Measurements from ENCODE around the gene SMAD6.

Gene SMAD6

GRCh38 chr15:66809664-66810063 is 107.6 kb downstream of the SMAD6 start:
- TF ChIP-seq CTCF (IDR thresholded peaks at IDR 0.05; ENCODE audit: control insufficient read depth, insufficient read depth, low read depth, low read length, missing control alignments), result no peak
- H3K4me3 ChIP-seq (ENCODE audit: control insufficient read depth, low read depth, low read length), result no peak overlapping the region
- DNase-seq (ENCODE audit: low read depth), result no peak

- TF ChIP-seq CTCF (IDR thresholded peaks at IDR 0.05; ENCODE audit: control insufficient read depth, insufficient read depth, low read depth, low read length, missing control alignments), result no peak
- H3K4me3 ChIP-seq (ENCODE audit: control insufficient read depth, low read depth, low read length), result no peak overlapping the region
- peak; percentile 94 for DNase-seq (ENCODE audit: low read depth)
These were observed 113.3 kb downstream of the SMAD6 start for GRCh38 chr15:66815318-66815717.

DNA sequence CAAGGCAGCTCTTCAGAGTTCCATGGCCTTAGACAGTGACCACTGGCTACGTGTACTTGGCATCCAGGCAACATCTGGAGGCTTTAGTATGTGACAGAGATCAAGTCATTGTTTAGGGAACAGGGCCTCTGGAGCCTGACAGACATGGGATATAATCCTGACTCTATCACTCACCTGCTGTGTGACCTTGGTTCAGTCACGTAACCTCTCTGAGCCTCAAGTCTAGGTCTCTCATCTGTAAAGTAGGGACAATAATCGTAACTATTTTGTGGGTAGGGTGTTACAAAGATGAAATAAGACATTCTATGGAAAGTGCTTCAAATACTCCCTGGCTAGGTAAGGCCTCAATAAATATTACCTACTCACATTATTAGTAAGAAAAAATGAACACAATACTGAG is 114.2 kb downstream of the SMAD6 start:
- H3K4me3 ChIP-seq (ENCODE audit: control insufficient read depth, low read depth, low read length), result no peak overlapping the region
- no peak for DNase-seq (ENCODE audit: low read depth)
- no peak for TF ChIP-seq CTCF (IDR thresholded peaks at IDR 0.05; ENCODE audit: control insufficient read depth, insufficient read depth, low read depth, low read length, missing control alignments)

GRCh38 chr15:66819084-66819483 is 117.0 kb downstream of the SMAD6 start:
- TF ChIP-seq CTCF (IDR thresholded peaks at IDR 0.05; ENCODE audit: control insufficient read depth, insufficient read depth, low read depth, low read length, missing control alignments), result no peak
- no peak overlapping the region for H3K4me3 ChIP-seq (ENCODE audit: control insufficient read depth, low read depth, low read length)
- DNase-seq (ENCODE audit: low read depth), result no peak

DNA sequence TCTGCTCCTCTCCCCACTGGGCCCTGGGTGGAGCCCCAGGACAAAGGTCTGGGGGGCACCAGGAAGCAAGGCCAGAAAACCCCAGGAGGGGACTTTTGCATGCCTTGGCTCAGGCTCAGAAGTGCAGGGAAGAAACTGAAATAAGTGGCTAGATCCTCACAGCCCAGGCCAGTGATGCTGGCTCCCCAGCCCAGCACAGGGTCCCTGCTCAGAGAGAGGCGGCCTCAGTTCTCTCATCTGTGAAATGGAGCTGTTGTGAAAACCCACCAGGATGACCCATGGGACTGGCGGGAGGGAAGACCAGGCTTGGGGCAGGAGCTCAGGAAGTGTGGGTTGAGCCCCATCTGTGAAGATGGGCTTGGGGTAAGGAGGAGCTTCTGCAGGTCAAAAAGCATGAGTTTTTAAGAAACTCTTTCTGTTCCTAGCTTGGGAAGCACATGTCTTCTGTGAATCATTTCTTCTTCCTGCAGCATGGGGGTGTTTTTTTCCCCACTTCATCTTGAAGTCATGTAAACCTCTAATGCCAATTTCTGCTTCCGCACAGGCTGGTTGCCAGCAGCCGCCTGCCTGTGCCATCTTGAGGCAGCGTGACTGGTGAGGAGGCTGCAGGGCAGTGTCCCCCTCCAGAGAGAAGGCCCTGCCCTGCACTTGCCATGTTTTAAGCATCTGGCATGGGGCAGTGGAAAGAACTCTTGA is 118.6 kb downstream of the SMAD6 start:
- DNase-seq (ENCODE audit: low read depth), result no peak
- H3K4me3 ChIP-seq (ENCODE audit: control insufficient read depth, low read depth, low read length), result no peak overlapping the region
- TF ChIP-seq CTCF (IDR thresholded peaks at IDR 0.05; ENCODE audit: control insufficient read depth, insufficient read depth, low read depth, low read length, missing control alignments), result no peak

DNA sequence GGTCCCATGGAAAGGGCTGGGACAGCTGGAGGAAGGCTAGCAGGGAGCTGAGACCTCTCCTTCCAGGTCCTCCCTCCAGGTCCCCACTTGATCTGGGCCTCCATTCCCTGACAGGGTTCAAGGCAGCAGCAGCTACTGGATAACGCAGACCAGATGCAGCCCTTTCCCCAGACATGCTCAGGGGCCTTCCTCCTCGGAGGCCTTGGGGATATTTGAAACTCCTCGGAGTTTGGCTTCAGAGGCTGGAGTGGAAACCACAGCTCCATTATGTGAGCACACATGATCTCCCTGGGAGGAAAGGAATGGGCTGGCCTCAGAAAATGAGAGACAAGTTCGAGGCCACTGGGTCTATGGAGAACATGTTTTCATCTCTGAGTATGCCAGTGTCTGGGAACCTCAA is 119.3 kb downstream of the SMAD6 start:
- DNase-seq (ENCODE audit: low read depth), result no peak
- no peak overlapping the region for H3K4me3 ChIP-seq (ENCODE audit: control insufficient read depth, low read depth, low read length)
- TF ChIP-seq CTCF (IDR thresholded peaks at IDR 0.05; ENCODE audit: control insufficient read depth, insufficient read depth, low read depth, low read length, missing control alignments), result no peak

All from AG09309 (cell line).